ENCODE results near the gene CERCAM. TPM values are rescaled to one million over a fixed set of nuclear protein-coding genes. Genes with fewer than 3 reads are reported as not detected.

Gene CERCAM
- total and polyA plus RNA-seq, 4 donors: 1.1 to 2.9 (median 1.8) TPM

GRCh38 chr9:128416432-128417019 lies 4.1 kb upstream of the CERCAM start:
- Histone ChIP-seq H3K4me1 (ENCODE audit: control insufficient read depth in 4 of 4, insufficient read depth in 4 of 4, low read length in 3 of 4) (peaks cover 2 to 23% (median 12%) of the 10 kb centered on the region in 4 donors), H3K27ac (ENCODE audit: low read depth in 1 of 2, low read length in 2 of 2) (no peak overlapping the region), H3K9ac (ENCODE audit: low read depth in 1 of 2, low read length in 2 of 2) (no peak overlapping the region), H3K27me3 (ENCODE audit: control insufficient read depth in 4 of 4, insufficient read depth in 4 of 4, low read length in 3 of 4) (peaks cover 0 to 7% (median 4%) of the 10 kb centered on the region in 4 donors), H3K36me3 (ENCODE audit: control insufficient read depth in 4 of 4, insufficient read depth in 3 of 4, low read depth in 1 of 4, low read length in 3 of 4) (no peaks in the 10 kb centered on the region), H3K4me3 (ENCODE audit: low read depth in 1 of 3, low read length in 3 of 3) (no peak overlapping the region), H3K9me3 (ENCODE audit: control insufficient read depth in 4 of 4, low read length in 3 of 4) (no peaks in the 10 kb centered on the region)
- WGBS: 65% methylated on average over 6 of the region's 6 CpGs
- DNase-seq (ENCODE audit: low spot score): no peak
- no peak for TF ChIP-seq HNF4A (conservative IDR thresholded peaks at IDR 0.05)
- no peak for TF ChIP-seq REST (IDR thresholded peaks at IDR 0.05)
- no peak for TF ChIP-seq ATF3 (IDR thresholded peaks at IDR 0.05)
- no peak for TF ChIP-seq HNF4G (IDR thresholded peaks at IDR 0.05)
- TF ChIP-seq JUND (IDR thresholded peaks at IDR 0.05): no peak
- TF ChIP-seq EGR1 (IDR thresholded peaks at IDR 0.05; ENCODE audit: low read depth in 2 of 2): no peak
- TF ChIP-seq TAF1 (conservative IDR thresholded peaks at IDR 0.05): no peak
- TF ChIP-seq GABPA (IDR thresholded peaks at IDR 0.05 in 1 of 2, conservative IDR thresholded peaks at IDR 0.05 in 1 of 2): no peak
- TF ChIP-seq FOXA2 (IDR thresholded peaks at IDR 0.05): no peak
- no peak for TF ChIP-seq FOXA1 (IDR thresholded peaks at IDR 0.05)
- no peak for TF ChIP-seq SP1 (IDR thresholded peaks at IDR 0.05)
- no peak for TF ChIP-seq CTCF (IDR thresholded peaks at IDR 0.05; ENCODE audit: low read depth, low read length, missing input control)
- TF ChIP-seq RXRA (IDR thresholded peaks at IDR 0.05): no peak
- TF ChIP-seq YY1 (IDR thresholded peaks at IDR 0.05): no peak
- TF ChIP-seq ZBTB33 (IDR thresholded peaks at IDR 0.05): no peak
- TF ChIP-seq NR2F2 (IDR thresholded peaks at IDR 0.05): no peak

Measured in liver (tissue), 9 donors.